Measurements from ENCODE around the gene STXBP5.

- no peak for TF ChIP-seq CTCF (IDR thresholded peaks at IDR 0.05)
- TF ChIP-seq EP300 (IDR thresholded peaks at IDR 0.05), result no peak
Measured at GRCh38 chr6:147207837-147208754, 3.9 kb downstream of the STXBP5 start.

All from ovary (tissue), 3 donors.